ENCODE data around the gene COL4A5. TPM values are rescaled to one million over a fixed set of nuclear protein-coding genes. Genes with fewer than 3 reads are reported as not detected.

The COL4A5 gene
- polyA plus RNA-seq, 2 donors, result 8.4 to 12.4 TPM

- H3K27me3 ChIP-seq (ENCODE audit: control insufficient read depth in 1 of 2, insufficient read depth in 2 of 2, low read length in 2 of 2), result peaks cover 5 to 13% of the 10 kb centered on the region in 2 donors
These were observed 294.8 kb downstream of the COL4A5 start for GRCh38 chrX:108734426-108734825.

DNA sequence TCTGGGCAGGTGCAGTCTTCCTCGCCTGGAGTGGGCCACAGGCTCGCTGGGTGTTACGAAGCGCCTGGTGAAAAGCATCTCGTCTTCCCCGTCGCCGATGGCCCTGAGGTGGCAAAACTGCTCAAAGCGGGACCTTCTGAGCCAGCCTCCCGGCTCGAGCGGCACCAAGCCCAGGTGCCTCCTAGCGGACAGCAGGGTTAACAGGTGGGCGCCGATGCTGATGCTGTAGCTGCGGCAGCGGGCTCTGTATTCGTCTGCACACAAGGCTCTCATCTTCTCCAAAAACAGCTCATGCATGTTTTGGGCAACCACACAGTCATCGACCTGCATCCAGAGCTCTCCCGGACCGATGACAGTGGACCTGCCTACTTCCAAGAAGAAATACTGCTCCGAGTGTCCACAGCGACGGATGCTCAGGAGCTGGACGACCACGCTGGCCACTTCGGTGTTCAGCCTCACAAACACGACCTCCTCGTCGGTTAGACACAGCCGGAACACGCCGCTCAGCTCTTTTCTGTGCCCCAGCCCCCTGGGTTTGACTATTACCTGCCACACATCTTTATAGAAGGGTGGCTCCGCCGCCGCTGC lies 295.5 kb downstream of the COL4A5 start:
- Histone ChIP-seq H3K4me3 (ENCODE audit: low read depth in 1 of 2, low read length in 2 of 2) (peak overlapping the region in 1 of 2 donors; percentile 35), H3K4me1 (ENCODE audit: control insufficient read depth in 2 of 2, insufficient read depth in 2 of 2, low read length in 1 of 2) (no peaks in the 10 kb centered on the region), H3K27ac (ENCODE audit: low read depth in 2 of 2, low read length in 1 of 2) (no peak overlapping the region), H3K9me3 (ENCODE audit: control insufficient read depth in 2 of 2, insufficient read depth in 1 of 2, low read depth in 1 of 2, low read length in 1 of 2) (peaks cover 0 to 5% of the 10 kb centered on the region in 2 donors), H3K36me3 (ENCODE audit: control insufficient read depth in 2 of 2, insufficient read depth in 2 of 2, low read length in 1 of 2) (no peaks in the 10 kb centered on the region), H3K27me3 (ENCODE audit: control insufficient read depth in 1 of 2, insufficient read depth in 2 of 2, low read length in 2 of 2) (peaks cover 5 to 13% of the 10 kb centered on the region in 2 donors)
- WGBS, 2 donors, result 5 to 33% methylated on average over 36 of the region's 36 CpGs

More at GRCh38 chrX:108734426-108734825, 294.8 kb downstream of the COL4A5 start:
- no peaks in the 10 kb centered on the region for H3K36me3 ChIP-seq (ENCODE audit: control insufficient read depth in 2 of 2, insufficient read depth in 2 of 2, low read length in 1 of 2)
- 65 to 76% methylated on average over 7 of the region's 7 CpGs for WGBS, 2 donors
- H3K27ac ChIP-seq (ENCODE audit: low read depth in 2 of 2, low read length in 1 of 2), result no peak overlapping the region
- no peak overlapping the region for H3K4me3 ChIP-seq (ENCODE audit: low read depth in 1 of 2, low read length in 2 of 2)
- H3K4me1 ChIP-seq (ENCODE audit: control insufficient read depth in 2 of 2, insufficient read depth in 2 of 2, low read length in 1 of 2), result no peaks in the 10 kb centered on the region
- peaks cover 0 to 5% of the 10 kb centered on the region in 2 donors for H3K9me3 ChIP-seq (ENCODE audit: control insufficient read depth in 2 of 2, insufficient read depth in 1 of 2, low read depth in 1 of 2, low read length in 1 of 2)

- Histone ChIP-seq H3K27ac (ENCODE audit: low read depth in 2 of 2, low read length in 1 of 2) (no peak overlapping the region), H3K4me1 (ENCODE audit: control insufficient read depth in 2 of 2, insufficient read depth in 2 of 2, low read length in 1 of 2) (no peaks in the 10 kb centered on the region), H3K27me3 (ENCODE audit: control insufficient read depth in 1 of 2, insufficient read depth in 2 of 2, low read length in 2 of 2) (peaks cover 5 to 13% of the 10 kb centered on the region in 2 donors), H3K9me3 (ENCODE audit: control insufficient read depth in 2 of 2, insufficient read depth in 1 of 2, low read depth in 1 of 2, low read length in 1 of 2) (peaks cover 0 to 5% of the 10 kb centered on the region in 2 donors), H3K4me3 (ENCODE audit: low read depth in 1 of 2, low read length in 2 of 2) (peak overlapping the region; percentile 35 to 40), H3K36me3 (ENCODE audit: control insufficient read depth in 2 of 2, insufficient read depth in 2 of 2, low read length in 1 of 2) (no peaks in the 10 kb centered on the region)
- WGBS, 2 donors, result 2 to 25% methylated on average over 77 to 82 of the region's 82 CpGs
These were observed 296.3 kb downstream of the COL4A5 start for GRCh38 chrX:108735679-108736508.

DNA sequence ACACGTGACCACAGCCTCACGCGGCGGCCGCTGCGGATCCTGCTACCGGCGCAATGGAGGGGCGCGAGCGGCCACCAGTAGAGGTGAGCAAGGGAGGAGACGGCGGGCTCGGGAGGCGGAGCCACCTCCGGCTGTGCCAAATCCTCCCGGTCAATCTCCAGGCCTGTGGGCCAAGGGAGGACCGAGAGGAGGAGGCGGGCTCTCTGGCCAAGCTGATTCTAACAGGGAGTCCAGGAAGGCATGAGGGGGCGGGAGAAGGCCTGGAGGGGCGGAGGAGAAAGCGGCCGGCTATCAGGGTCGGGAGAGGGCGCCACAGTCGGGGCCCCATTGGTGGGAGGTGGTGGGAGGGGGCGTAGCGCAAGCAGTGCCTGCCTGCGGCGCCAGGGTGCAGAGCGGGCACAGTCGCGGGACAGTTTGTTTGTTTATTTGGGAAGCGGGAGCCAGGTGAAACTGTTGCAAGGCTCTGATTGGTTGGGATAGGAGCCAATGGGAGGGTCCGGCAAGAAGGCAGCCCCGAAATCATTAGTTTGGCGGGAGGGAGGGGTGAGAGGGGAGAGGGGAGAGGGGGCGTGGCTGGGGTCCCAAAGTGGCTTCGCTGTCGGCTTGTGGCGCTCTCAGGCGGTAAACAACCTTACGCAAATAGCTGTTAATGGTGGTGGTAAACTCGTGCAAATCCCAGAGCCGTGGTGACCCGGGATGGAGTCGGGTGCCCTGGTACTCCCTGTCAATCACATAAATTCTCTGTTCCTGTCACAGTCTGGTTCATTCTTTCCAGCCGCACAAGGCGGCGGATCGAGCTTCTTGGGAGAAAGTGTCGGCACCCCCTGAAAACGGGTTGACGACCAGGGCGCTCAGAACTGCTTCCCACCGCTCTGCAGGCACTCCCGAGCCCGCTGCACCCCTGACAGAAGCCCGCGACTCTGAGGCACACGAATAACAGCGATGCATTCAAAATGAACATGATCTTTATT lies 297.2 kb downstream of the COL4A5 start, which contains the start of gene IRS4:
TSS of gene IRS4 (minus strand) at position 55 of the 971 bp plus-strand sequence.
- no peaks in the 10 kb centered on the region for H3K36me3 ChIP-seq (ENCODE audit: control insufficient read depth in 2 of 2, insufficient read depth in 2 of 2, low read length in 1 of 2)
- H3K4me3 ChIP-seq (ENCODE audit: low read depth in 1 of 2, low read length in 2 of 2), result peak within 1 kb of the TSS; percentile 35 to 40
- H3K27ac ChIP-seq (ENCODE audit: low read depth in 2 of 2, low read length in 1 of 2), result no peak within 1 kb of the TSS
- peaks cover 0 to 5% of the 10 kb centered on the region in 2 donors for H3K9me3 ChIP-seq (ENCODE audit: control insufficient read depth in 2 of 2, insufficient read depth in 1 of 2, low read depth in 1 of 2, low read length in 1 of 2)
- H3K27me3 ChIP-seq (ENCODE audit: control insufficient read depth in 1 of 2, insufficient read depth in 2 of 2, low read length in 2 of 2), result peaks cover 5 to 13% of the 10 kb centered on the region in 2 donors
- no peaks in the 10 kb centered on the region for H3K4me1 ChIP-seq (ENCODE audit: control insufficient read depth in 2 of 2, insufficient read depth in 2 of 2, low read length in 1 of 2)
- WGBS, 2 donors, result 4 to 28% methylated on average over 57 to 62 of the region's 62 CpGs

DNA sequence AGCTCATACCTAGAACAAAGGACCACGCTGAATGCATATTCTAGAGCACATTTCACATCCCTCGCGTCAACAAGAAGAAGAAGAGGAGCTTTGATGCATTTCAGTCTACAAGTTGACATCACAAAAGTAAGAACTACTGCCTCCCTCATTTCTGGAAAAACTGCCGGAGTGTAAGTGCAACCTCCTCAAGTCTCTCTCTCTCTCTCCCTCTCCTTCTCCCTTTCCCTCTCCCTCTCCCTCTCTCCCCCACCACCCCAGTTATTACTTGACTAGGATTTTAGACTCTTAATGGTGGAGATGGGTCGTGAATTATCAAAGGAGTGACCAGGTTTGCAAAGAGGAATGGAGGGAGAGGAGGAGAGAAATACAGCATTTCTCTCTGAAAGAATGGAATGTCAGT lies 298.1 kb downstream of the COL4A5 start:
- 40% methylated on average over 5 of the region's 5 CpGs for WGBS, 2 donors
- H3K27me3 ChIP-seq (ENCODE audit: control insufficient read depth in 1 of 2, insufficient read depth in 2 of 2, low read length in 2 of 2), result peaks cover 0 to 13% of the 10 kb centered on the region in 2 donors
- peaks cover 0 to 5% of the 10 kb centered on the region in 2 donors for H3K9me3 ChIP-seq (ENCODE audit: control insufficient read depth in 2 of 2, insufficient read depth in 1 of 2, low read depth in 1 of 2, low read length in 1 of 2)
- H3K27ac ChIP-seq (ENCODE audit: low read depth in 2 of 2, low read length in 1 of 2), result no peak overlapping the region
- no peaks in the 10 kb centered on the region for H3K4me1 ChIP-seq (ENCODE audit: control insufficient read depth in 2 of 2, insufficient read depth in 2 of 2, low read length in 1 of 2)
- H3K4me3 ChIP-seq (ENCODE audit: low read depth in 1 of 2, low read length in 2 of 2), result no peak overlapping the region
- no peaks in the 10 kb centered on the region for H3K36me3 ChIP-seq (ENCODE audit: control insufficient read depth in 2 of 2, insufficient read depth in 2 of 2, low read length in 1 of 2)

- Histone ChIP-seq H3K9me3 (ENCODE audit: control insufficient read depth in 2 of 2, insufficient read depth in 1 of 2, low read depth in 1 of 2, low read length in 1 of 2) (peaks cover 0 to 5% of the 10 kb centered on the region in 2 donors), H3K27me3 (ENCODE audit: control insufficient read depth in 1 of 2, insufficient read depth in 2 of 2, low read length in 2 of 2) (peaks cover 0 to 2% of the 10 kb centered on the region in 2 donors), H3K36me3 (ENCODE audit: control insufficient read depth in 2 of 2, insufficient read depth in 2 of 2, low read length in 1 of 2) (no peaks in the 10 kb centered on the region), H3K4me3 (ENCODE audit: low read depth in 1 of 2, low read length in 2 of 2) (no peak overlapping the region), H3K4me1 (ENCODE audit: control insufficient read depth in 2 of 2, insufficient read depth in 2 of 2, low read length in 1 of 2) (no peaks in the 10 kb centered on the region), H3K27ac (ENCODE audit: low read depth in 2 of 2, low read length in 1 of 2) (no peak overlapping the region)
- WGBS, 2 donors, result 33 to 68% methylated on average over 1 of the region's 1 CpG
These were observed 300.7 kb downstream of the COL4A5 start for GRCh38 chrX:108740299-108740774.

Other genes starting within 250 kb of the COL4A5 start
- gene COL4A6, start 1.4 kb upstream of the COL4A5 start, polyA plus RNA-seq, result 1 to 10 TPM; 5.0 to 5.9 TPM

All from esophagus (tissue), 2 donors.